CD8-positive, alpha-beta memory T cell (primary cell): ENCODE measurements around the gene PCED1B. TPM values are rescaled to one million over a fixed set of nuclear protein-coding genes. Genes with fewer than 3 reads are reported as not detected.

Experiments used
- CTCF ChIA-PET: fragments of 350-600 bp; sonication (Branson Sonifier 250); formaldehyde crosslinking; loops from one replicate; lab custom pipeline; 2021; ENCODE audit warnings: antibody characterized with exemption; lab: Charles Lee
- POLR2A ChIA-PET: fragments of 350-600 bp; sonication (Branson Sonifier 250); formaldehyde crosslinking; loops from one replicate; lab custom pipeline; 2021; ENCODE audit warnings: antibody characterized with exemption; lab: Charles Lee
- DNase-seq, 5 donors: peaks; one replicate each; pipeline versions ENCODE4 v3.0.0 to v3.0.0-alpha.2; 2020 to 2022; ENCODE audit warnings: mixed read lengths in 1 of 5
- H3K27ac ChIP-seq: one replicate; pipeline ENCODE4 v1.7.0; 2013; ENCODE audit warnings: low read depth, mild to moderate bottlenecking, low read length, moderate library complexity
- H3K27me3 ChIP-seq: 2 replicates; pipeline ENCODE4 v1.7.0; 2013; ENCODE audit warnings: low read length, mild to moderate bottlenecking; ENCODE audit not compliant: insufficient read depth, poor library complexity, severe bottlenecking
- H3K36me3 ChIP-seq: 2 replicates; pipeline ENCODE4 v1.7.0; 2013; ENCODE audit warnings: mild to moderate bottlenecking, low read length, moderate library complexity; ENCODE audit not compliant: insufficient read depth
- H3K4me1 ChIP-seq: 2 replicates; pipeline ENCODE4 v1.7.0; 2013; ENCODE audit warnings: mild to moderate bottlenecking, low read length, moderate library complexity; ENCODE audit not compliant: insufficient read depth
- H3K4me3 ChIP-seq: 2 replicates; pipeline ENCODE4 v1.7.0; 2013; ENCODE audit warnings: mild to moderate bottlenecking, low read length
- H3K9me3 ChIP-seq: 2 replicates; pipeline ENCODE4 v1.7.0; 2013; ENCODE audit warnings: mild to moderate bottlenecking, low read length
- H3K27ac Mint-ChIP-seq, 8 donors: one replicate each; pipeline ENCODE4 v1.8.0; 2020 to 2021; ENCODE audit warnings: mixed read lengths in 8 of 8, mild to moderate bottlenecking in 6 of 8, inconsistent platforms in 3 of 8, moderate library complexity in 3 of 8
- H3K27me3 Mint-ChIP-seq, 2 donors: one replicate each; pipeline ENCODE4 v1.8.0; 2020 to 2021; ENCODE audit warnings: mixed read lengths in 2 of 2, mild to moderate bottlenecking in 1 of 2, moderate library complexity in 1 of 2
- H3K36me3 Mint-ChIP-seq, 3 donors: one replicate each; pipeline ENCODE4 v1.8.0; 2020 to 2021; ENCODE audit warnings: mixed read lengths in 3 of 3, inconsistent platforms in 1 of 3, mild to moderate bottlenecking in 1 of 3
- H3K4me1 Mint-ChIP-seq, 3 donors: one replicate each; pipeline ENCODE4 v1.8.0; 2020 to 2021; ENCODE audit warnings: mixed read lengths in 3 of 3, inconsistent platforms in 1 of 3, mild to moderate bottlenecking in 1 of 3
- H3K4me3 Mint-ChIP-seq, 7 donors: one replicate each; pipeline ENCODE4 v1.8.0; 2020 to 2021; ENCODE audit warnings: mixed read lengths in 7 of 7, mild to moderate bottlenecking in 6 of 7, moderate library complexity in 4 of 7, inconsistent platforms in 2 of 7
- H3K9me3 Mint-ChIP-seq, 5 donors: one replicate each; pipeline ENCODE4 v1.8.0; 2020 to 2022; ENCODE audit warnings: mixed read lengths in 5 of 5, mild to moderate bottlenecking in 3 of 5, moderate library complexity in 2 of 5, inconsistent platforms in 1 of 5
- polyA plus RNA-seq: library from polyadenylated mRNA; unstranded; fragments of 300-500 nt; fragmentation: Illumina TruSeq; gene quantifications from one replicate; pipeline ENCODE4 v1.2.3, GENCODE V29; 2021
- total RNA-seq, 2 experiments: library from RNA; stranded (reverse); gene quantifications; one replicate each; pipeline ENCODE4 v1.2.3, GENCODE V29; 2021

The PCED1B gene
- total RNA-seq, result 10 to 100 TPM; 52.8 to 56.9 TPM
- 73.3 TPM for polyA plus RNA-seq

GRCh38 chr12:47079468-47079980 is at the start of gene PCED1B, which contains the start of gene AMIGO2:
Gene PCED1B, plus strand, starts transcription at chr12:47079621. Its CDS starts 155,443 bp downstream, at chr12:47235064.
Gene AMIGO2, minus strand, starts transcription at chr12:47079959. Its CDS starts 957 bp downstream, at chr12:47079002.
- Mint-ChIP-seq H3K9me3 (no peaks in the 10 kb centered on the region), H3K27me3 (peaks cover 0 to 5% of the 10 kb centered on the region in 2 donors), H3K36me3 (peaks cover 0 to 24% (median 3%) of the 10 kb centered on the region in 3 donors), H3K4me1 (peaks cover 74 to 79% (median 79%) of the 10 kb centered on the region in 3 donors), H3K27ac (peak within 1 kb of the TSS; percentile 87 to 99 (median 97)), H3K4me3 (peak within 1 kb of the TSS; percentile 91 to 97 (median 95))
- Histone ChIP-seq H3K4me1 (peaks cover 58% of the 10 kb centered on the region), H3K27ac (peak within 1 kb of the TSS; percentile 83), H3K36me3 (no peaks in the 10 kb centered on the region), H3K4me3 (peak within 1 kb of the TSS; percentile 89), H3K9me3 (no peaks in the 10 kb centered on the region), H3K27me3 (no peaks in the 10 kb centered on the region)
- DNase-seq, result peak; percentile 44 to 77 (median 52)
- CTCF ChIA-PET, result interaction anchor here (0.8 to 4.2 kb wide), 19 partner anchors 9 to 329 kb away, joined by 3 to 31 read pairs (median 5); no protein-coding TSS in a partner anchor
- POLR2A ChIA-PET, result interaction anchor here (0.6 to 3.4 kb wide), 16 partner anchors 10 to 318 kb away, joined by 3 to 45 read pairs (median 6); no protein-coding TSS in a partner anchor

GRCh38 chr12:47029903-47030302 is 49.5 kb upstream of the PCED1B start:
- CTCF ChIA-PET, result interaction anchor here (1.3 kb wide), 1 partner anchor 277 kb away, joined by 4 read pairs; no protein-coding TSS in a partner anchor
- Histone ChIP-seq H3K4me3 (no peak overlapping the region), H3K4me1 (peaks cover 4% of the 10 kb centered on the region), H3K9me3 (no peaks in the 10 kb centered on the region), H3K36me3 (no peaks in the 10 kb centered on the region), H3K27ac (no peak overlapping the region), H3K27me3 (no peaks in the 10 kb centered on the region)
- Mint-ChIP-seq H3K4me3 (no peak overlapping the region), H3K27ac (peak overlapping the region in 3 of 8 donors; percentile 22 to 41 (median 23)), H3K9me3 (no peaks in the 10 kb centered on the region), H3K27me3 (peaks cover 1 to 15% of the 10 kb centered on the region in 2 donors), H3K4me1 (peaks cover 17 to 19% (median 19%) of the 10 kb centered on the region in 3 donors), H3K36me3 (no peaks in the 10 kb centered on the region)
- no peak for DNase-seq
- POLR2A ChIA-PET, result interaction anchor here (0.6 kb wide), 1 partner anchor 227 kb away, joined by 3 read pairs; no protein-coding TSS in a partner anchor

GRCh38 chr12:47032644-47033043 is 46.8 kb upstream of the PCED1B start:
- peak in 2 of 5 donors; percentile 55 to 56 for DNase-seq
- no peaks in the 10 kb centered on the region for H3K9me3 ChIP-seq
- Mint-ChIP-seq H3K27me3 (peaks cover 1 to 3% of the 10 kb centered on the region in 2 donors), H3K4me3 (no peak overlapping the region), H3K27ac (peak overlapping the region in 1 of 8 donors; percentile 20), H3K36me3 (no peaks in the 10 kb centered on the region), H3K4me1 (peaks cover 17 to 19% (median 19%) of the 10 kb centered on the region in 3 donors), H3K9me3 (no peaks in the 10 kb centered on the region)
- no peaks in the 10 kb centered on the region for H3K27me3 ChIP-seq
- H3K4me3 ChIP-seq, result no peak overlapping the region
- H3K27ac ChIP-seq, result no peak overlapping the region
- no peaks in the 10 kb centered on the region for H3K36me3 ChIP-seq
- ChIA-PET CTCF (interaction anchor here (0.5 to 5.4 kb wide), 35 partner anchors 8 to 712 kb away, joined by 3 to 72 read pairs (median 4); partner anchors contain the start of genes AMIGO2 and PCED1B), POLR2A (interaction anchor here (1.2 kb wide), 1 partner anchor 365 kb away, joined by 4 read pairs; no protein-coding TSS in a partner anchor)
- peaks cover 4% of the 10 kb centered on the region for H3K4me1 ChIP-seq

- peaks cover 1 to 3% of the 10 kb centered on the region in 2 donors for H3K27me3 Mint-ChIP-seq
- peak overlapping the region in 1 of 8 donors; percentile 20 for H3K27ac Mint-ChIP-seq
- peaks cover 17 to 19% (median 19%) of the 10 kb centered on the region in 3 donors for H3K4me1 Mint-ChIP-seq
- H3K4me1 ChIP-seq, result peaks cover 4% of the 10 kb centered on the region
- no peak overlapping the region for H3K4me3 Mint-ChIP-seq
- no peaks in the 10 kb centered on the region for H3K36me3 ChIP-seq
- ChIA-PET POLR2A (interaction anchor here (1.2 kb wide), 1 partner anchor 365 kb away, joined by 4 read pairs; no protein-coding TSS in a partner anchor), CTCF (interaction anchor here (0.9 to 5.4 kb wide), 31 partner anchors 9 to 668 kb away, joined by 3 to 72 read pairs (median 3); partner anchors contain the start of genes AMIGO2 and PCED1B)
- H3K27me3 ChIP-seq, result no peaks in the 10 kb centered on the region
- H3K9me3 ChIP-seq, result no peaks in the 10 kb centered on the region
- no peaks in the 10 kb centered on the region for H3K36me3 Mint-ChIP-seq
- H3K4me3 ChIP-seq, result no peak overlapping the region
- no peak for DNase-seq
- H3K9me3 Mint-ChIP-seq, result no peaks in the 10 kb centered on the region
- H3K27ac ChIP-seq, result no peak overlapping the region
Measured at GRCh38 chr12:47033081-47033480, 46.3 kb upstream of the PCED1B start.

- Mint-ChIP-seq H3K4me1 (peaks cover 17 to 19% (median 19%) of the 10 kb centered on the region in 3 donors), H3K27me3 (peaks cover 1 to 4% of the 10 kb centered on the region in 2 donors), H3K9me3 (no peaks in the 10 kb centered on the region), H3K27ac (peak overlapping the region in 1 of 8 donors; percentile 54), H3K4me3 (no peak overlapping the region), H3K36me3 (no peaks in the 10 kb centered on the region)
- DNase-seq, result no peak
- Histone ChIP-seq H3K36me3 (no peaks in the 10 kb centered on the region), H3K27ac (no peak overlapping the region), H3K27me3 (no peaks in the 10 kb centered on the region), H3K4me1 (peaks cover 4% of the 10 kb centered on the region), H3K4me3 (no peak overlapping the region), H3K9me3 (no peaks in the 10 kb centered on the region)
- ChIA-PET CTCF (interaction anchor here (1.2 to 5.4 kb wide), 8 partner anchors 10 to 667 kb away, joined by 3 to 72 read pairs (median 10); no protein-coding TSS in a partner anchor), POLR2A (no interaction called here)
Measured at GRCh38 chr12:47033789-47034555, 45.4 kb upstream of the PCED1B start.

- Mint-ChIP-seq H3K4me3 (no peak overlapping the region), H3K9me3 (no peaks in the 10 kb centered on the region), H3K4me1 (peaks cover 14 to 19% (median 17%) of the 10 kb centered on the region in 3 donors), H3K27me3 (peaks cover 2 to 9% of the 10 kb centered on the region in 2 donors), H3K27ac (no peak overlapping the region), H3K36me3 (no peaks in the 10 kb centered on the region)
- Histone ChIP-seq H3K4me3 (no peak overlapping the region), H3K4me1 (peaks cover 4% of the 10 kb centered on the region), H3K27ac (no peak overlapping the region), H3K36me3 (no peaks in the 10 kb centered on the region), H3K27me3 (no peaks in the 10 kb centered on the region), H3K9me3 (no peaks in the 10 kb centered on the region)
- POLR2A ChIA-PET, result no interaction called here
- DNase-seq, result no peak
- CTCF ChIA-PET, result interaction anchor here (0.7 to 5.4 kb wide), 3 partner anchors 8 to 363 kb away, joined by 3 to 72 read pairs (median 4); no protein-coding TSS in a partner anchor
Measured at GRCh38 chr12:47034661-47035060, 44.8 kb upstream of the PCED1B start.

- Mint-ChIP-seq H3K36me3 (no peaks in the 10 kb centered on the region), H3K4me3 (no peak overlapping the region), H3K9me3 (no peaks in the 10 kb centered on the region), H3K27me3 (peaks cover 3 to 17% of the 10 kb centered on the region in 2 donors), H3K4me1 (peaks cover 9 to 19% (median 13%) of the 10 kb centered on the region in 3 donors), H3K27ac (no peak overlapping the region)
- no peak for DNase-seq
- H3K9me3 ChIP-seq, result no peaks in the 10 kb centered on the region
- no peak overlapping the region for H3K4me3 ChIP-seq
- H3K27ac ChIP-seq, result no peak overlapping the region
- peaks cover 4% of the 10 kb centered on the region for H3K4me1 ChIP-seq
- no peaks in the 10 kb centered on the region for H3K36me3 ChIP-seq
- no peaks in the 10 kb centered on the region for H3K27me3 ChIP-seq
- ChIA-PET POLR2A (no interaction called here), CTCF (interaction anchor here (1.9 to 5.4 kb wide), 2 partner anchors 158 to 362 kb away, joined by 4 to 72 read pairs; no protein-coding TSS in a partner anchor)
Measured at GRCh38 chr12:47035484-47035883, 43.9 kb upstream of the PCED1B start.
